Activated gamma-delta T cell treated with anti-CD3 and anti-CD28 coated beads, Interleukin-2, amount 50 U/mL, for 16 hours (primary cell): Measurements from ENCODE around the gene TRMT5.

Experiments
- DNase-seq: peaks from one replicate; pipeline ENCODE4 v3.0.0-alpha.2; 2020; ENCODE audit warnings: low read depth

The TRMT5 gene

GRCh38 chr14:60964904-60965303 lies 16.0 kb downstream of the TRMT5 start:
- no peak for DNase-seq

- no peak for DNase-seq
These were observed 17.1 kb downstream of the TRMT5 start for GRCh38 chr14:60963761-60964160.

GRCh38 chr14:60958146-60958545 lies 22.7 kb downstream of the TRMT5 start:
- no peak for DNase-seq

- DNase-seq: no peak
These were observed 24.2 kb downstream of the TRMT5 start for GRCh38 chr14:60956632-60957031.

DNA sequence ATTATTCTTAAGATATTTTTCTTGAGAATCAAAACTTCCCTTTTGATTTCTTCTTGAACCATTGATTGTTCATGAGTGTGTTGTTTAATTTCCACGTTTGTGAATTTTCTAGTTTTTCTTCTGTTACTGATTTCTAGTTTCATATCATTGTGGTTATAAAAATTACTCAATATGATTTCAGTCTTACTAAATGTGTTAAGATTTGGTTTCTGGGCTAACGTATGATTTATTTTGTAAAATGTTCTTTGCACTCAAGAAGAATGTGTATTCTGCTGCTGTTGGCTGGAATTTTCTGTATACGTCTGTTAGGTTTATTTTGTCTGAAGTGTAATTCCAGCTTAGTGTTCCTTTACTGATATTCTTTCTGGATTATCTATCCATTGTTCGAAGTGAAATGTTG lies 24.7 kb downstream of the TRMT5 start:
- DNase-seq: no peak

DNA sequence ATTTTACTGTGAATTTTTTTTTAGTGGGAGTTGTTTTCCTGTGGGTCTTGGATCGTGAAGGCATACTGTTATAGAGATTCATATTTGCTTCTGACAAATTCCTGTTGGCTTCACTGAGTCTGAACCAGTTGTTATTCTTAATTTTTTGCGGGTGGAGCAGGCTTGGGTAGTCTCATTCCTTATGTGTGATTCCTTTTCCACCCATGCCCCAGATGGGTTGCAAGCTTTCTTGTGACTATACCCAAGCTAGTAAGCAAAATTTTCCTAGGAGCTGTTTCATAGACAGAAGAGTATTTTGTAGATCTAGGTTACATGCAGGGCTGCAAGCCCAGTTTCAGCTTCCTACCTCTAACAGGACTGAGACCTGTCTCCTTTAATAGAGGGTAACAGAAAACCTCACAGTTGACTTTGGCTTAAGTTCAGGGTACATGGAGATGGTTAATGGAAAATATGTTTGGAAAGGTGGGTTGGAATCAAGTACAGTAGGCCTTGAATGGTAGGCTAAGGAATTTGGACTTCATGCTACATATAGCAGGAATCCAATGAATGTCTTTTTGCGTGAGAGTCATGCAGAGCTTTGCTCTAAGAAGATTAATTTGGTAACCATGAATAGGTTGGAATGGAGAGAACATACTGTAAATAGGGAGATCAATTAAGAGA lies 29.0 kb downstream of the TRMT5 start:
- DNase-seq: no peak

- DNase-seq: no peak
These were observed 34.1 kb downstream of the TRMT5 start for GRCh38 chr14:60946773-60947172.

GRCh38 chr14:60945984-60946383 lies 34.9 kb downstream of the TRMT5 start:
- no peak for DNase-seq

DNA sequence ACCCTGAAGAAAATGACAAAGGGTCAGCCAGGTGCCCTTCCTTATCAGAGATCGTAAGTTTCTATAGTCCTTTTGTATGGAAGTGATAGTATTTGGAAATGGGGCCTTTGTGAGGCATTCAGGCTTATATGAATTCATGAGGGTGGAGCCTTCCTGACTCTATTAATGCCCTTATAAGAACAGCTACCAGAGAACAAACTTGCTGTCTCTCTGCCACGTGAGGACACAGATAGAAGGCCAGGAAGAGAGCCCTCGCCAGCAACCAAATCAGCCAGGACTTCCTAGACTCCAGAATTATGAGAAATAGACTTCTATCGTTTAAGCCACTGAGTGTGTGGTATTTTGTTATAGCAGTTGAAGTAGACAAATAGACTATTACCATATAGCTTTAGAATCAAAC lies 36.7 kb downstream of the TRMT5 start:
- DNase-seq: no peak

GRCh38 chr14:60943637-60944032 lies 37.2 kb downstream of the TRMT5 start:
- DNase-seq: no peak

GRCh38 chr14:60935319-60935718 lies 45.6 kb downstream of the TRMT5 start:
- no peak for DNase-seq

DNA sequence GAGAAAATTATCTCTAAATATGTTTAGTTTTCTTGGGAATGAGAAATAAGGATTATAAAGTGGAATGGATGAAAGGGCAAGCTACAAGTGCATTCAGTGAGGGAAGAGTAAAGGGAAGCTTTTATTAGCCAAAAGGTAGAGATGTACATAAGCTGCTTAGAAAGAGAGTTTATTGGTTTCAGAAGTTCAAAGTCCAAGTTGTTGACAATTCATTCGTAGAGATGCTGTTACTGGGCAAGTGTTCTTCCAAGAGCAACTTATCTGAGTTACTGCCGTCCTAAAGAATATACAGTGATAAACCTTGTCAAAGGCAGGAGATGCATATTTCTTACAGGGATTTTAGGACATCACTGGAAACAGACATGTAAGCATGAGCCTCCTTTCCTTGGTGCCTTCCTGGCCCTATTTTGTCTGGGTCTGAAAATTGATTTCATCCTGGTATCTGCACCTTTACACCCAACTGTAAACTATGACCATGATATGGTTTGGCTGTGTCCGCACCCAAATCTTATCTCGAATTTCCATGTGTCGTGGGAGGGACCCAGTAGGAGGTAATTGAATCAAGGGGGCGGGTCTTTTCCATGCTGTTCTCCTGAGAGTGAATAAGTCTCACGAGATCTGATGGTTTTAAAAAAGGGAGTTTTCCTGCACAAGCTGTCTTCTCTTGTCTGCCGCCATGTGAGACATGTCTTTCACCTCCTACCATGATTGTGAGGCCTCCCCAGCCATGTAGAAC lies 46.8 kb downstream of the TRMT5 start:
- DNase-seq: no peak

DNA sequence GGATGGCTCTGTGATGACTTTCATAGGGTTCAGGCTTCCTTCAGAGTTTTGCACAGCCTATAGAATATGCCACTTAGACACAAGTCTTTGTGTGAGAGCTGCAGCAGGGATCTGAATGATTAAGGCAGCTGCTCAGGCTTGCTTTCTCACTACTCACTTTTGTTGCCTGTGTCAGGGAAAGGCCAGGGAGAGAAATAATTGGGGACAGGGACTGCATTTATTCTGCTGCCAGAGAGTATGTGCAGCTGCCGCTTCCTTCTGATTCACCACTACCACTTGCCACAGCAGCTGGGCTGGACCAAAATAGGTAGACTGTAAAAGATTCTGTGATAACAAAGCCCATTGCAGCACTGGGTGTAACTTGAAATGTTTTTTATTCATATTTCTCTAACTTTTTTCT lies 49.7 kb downstream of the TRMT5 start:
- no peak for DNase-seq

GRCh38 chr14:60926002-60926401 lies 54.9 kb downstream of the TRMT5 start:
- no peak for DNase-seq

DNA sequence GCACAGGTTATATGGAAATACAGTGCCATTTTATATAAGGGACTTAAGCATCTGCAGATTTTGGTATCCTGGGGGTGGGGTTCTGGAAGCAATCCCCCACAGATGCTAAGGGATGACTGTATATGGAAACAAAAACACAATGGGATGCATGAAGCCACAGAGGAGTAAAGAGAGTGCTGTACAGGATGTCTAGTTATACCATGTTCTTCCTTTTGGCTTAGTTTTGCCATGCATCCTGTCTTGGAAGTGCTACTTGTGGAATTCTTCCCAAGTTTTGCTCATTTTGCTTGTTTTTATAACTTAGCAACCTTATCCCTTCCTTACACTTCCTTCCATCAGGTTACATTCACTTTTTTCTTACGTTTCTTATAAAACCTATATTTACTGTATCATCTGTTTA lies 55.6 kb downstream of the TRMT5 start:
- no peak for DNase-seq

DNA sequence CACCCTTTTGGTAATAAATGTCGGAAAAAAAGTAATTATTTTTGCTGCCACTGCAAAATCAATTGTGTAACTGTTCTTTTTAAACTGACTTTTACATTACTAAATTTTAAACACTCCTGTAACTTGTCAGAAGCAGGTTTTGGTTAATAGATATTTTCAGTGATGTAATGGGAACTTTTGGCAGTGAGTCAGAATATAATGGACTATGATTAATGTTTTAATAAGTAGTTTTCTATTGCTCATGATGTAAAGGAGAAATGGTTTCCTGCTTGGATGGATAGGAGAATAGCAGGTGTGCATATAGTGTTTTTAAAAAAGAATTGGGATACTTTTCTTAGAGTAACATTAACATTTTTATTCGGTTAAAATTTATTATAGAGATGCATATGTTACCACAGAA lies 58.8 kb downstream of the TRMT5 start:
- DNase-seq: no peak
